Smooth muscle cell (in vitro differentiated cells): ENCODE data around the gene DNAJC7. TPM values are rescaled to one million over a fixed set of nuclear protein-coding genes. Genes with fewer than 3 reads are reported as not detected.
A peak's percentile ranks its signal among the peaks of the same experiment; 100 is the strongest.

Experiments
- DNase-seq: peaks from one replicate; lab custom pipeline; 2025; ENCODE audit not compliant: unreplicated experiment; lab: John Stamatoyannopoulos, UW
- H2AFZ ChIP-seq: fragments of 200-600 bp; sonication (generic); 2 replicates; pipeline ENCODE4 v1.6.0; 2016; ENCODE audit warnings: antibody characterized with exemption, low read depth, mild to moderate bottlenecking
- H3F3A ChIP-seq: fragments of 200-600 bp; sonication (generic); 2 replicates; pipeline ENCODE4 v1.6.0; 2017; ENCODE audit warnings: antibody characterized with exemption, low read depth
- H3K27ac ChIP-seq: fragments of 200-600 bp; sonication (generic); 2 replicates; pipeline ENCODE4 v1.5.1; 2016; ENCODE audit warnings: low read depth, mild to moderate bottlenecking
- H3K27me3 ChIP-seq: fragments of 200-600 bp; sonication (generic); 2 replicates; pipeline ENCODE4 v1.6.1; 2016; ENCODE audit warnings: low read depth, mild to moderate bottlenecking
- H3K36me3 ChIP-seq: fragments of 200-600 bp; sonication (generic); 2 replicates; pipeline ENCODE4 v1.5.1; 2016; ENCODE audit warnings: low read depth
- H3K4me1 ChIP-seq: fragments of 200-600 bp; sonication (generic); 2 replicates; pipeline ENCODE4 v1.5.1; 2016; ENCODE audit warnings: low read depth
- H3K4me2 ChIP-seq: fragments of 200-600 bp; sonication (generic); 2 replicates; pipeline ENCODE4 v1.6.0; 2016; ENCODE audit warnings: mild to moderate bottlenecking
- H3K4me3 ChIP-seq: fragments of 200-600 bp; sonication (generic); 2 replicates; pipeline ENCODE4 v1.5.1; 2016; ENCODE audit warnings: mild to moderate bottlenecking
- H3K79me2 ChIP-seq: fragments of 200-600 bp; sonication (generic); 2 replicates; pipeline ENCODE4 v1.6.0; 2016; ENCODE audit warnings: low read depth, mild to moderate bottlenecking
- H3K9ac ChIP-seq: fragments of 200-600 bp; sonication (generic); 2 replicates; pipeline ENCODE4 v1.6.0; 2016; ENCODE audit warnings: low read depth
- H3K9me3 ChIP-seq: fragments of 200-600 bp; sonication (generic); replicated peaks from 2 replicates; pipeline ENCODE4 v1.5.1; 2016; ENCODE audit warnings: low read depth
- H4K20me1 ChIP-seq: fragments of 200-600 bp; sonication (generic); 2 replicates; pipeline ENCODE4 v1.6.0; 2016; ENCODE audit warnings: low read depth
- WGBS: methylation state at CpG from one replicate; pipeline ENCODE4 v1.1.7; 2016; ENCODE audit warnings: low lambda C conversion rate; 5-methylcytosine and 5-hydroxymethylcytosine counted together
- polyA plus RNA-seq: library from polyadenylated mRNA; unstranded; fragments of >200 nt; fragmentation: Nextera tagmentation; extraction: Ambion mirVana; gene quantifications from 2 replicates; pipeline ENCODE4 v1.2.1, GENCODE V29; 2016
- total RNA-seq: library from RNA; depleted of rRNA; stranded (reverse); fragments of >200 nt; gene quantifications from 2 replicates; pipeline ENCODE4 v1.2.3, GENCODE V29; 2014
- TF ChIP-seq, protein P1 (sequence below): fragments of 200-600 bp; sonication (generic); IDR thresholded peaks from 2 replicates; pipeline ENCODE4 v1.5.1; 2017; ENCODE audit warnings: borderline replicate concordance, mild to moderate bottlenecking, antibody characterized with exemption; ENCODE audit not compliant: insufficient read depth, poor library complexity, severe bottlenecking

The DNAJC7 gene
- total and polyA plus RNA-seq, 2 experiments from 2014 or later: 44.5 to 44.7 TPM

DNA sequence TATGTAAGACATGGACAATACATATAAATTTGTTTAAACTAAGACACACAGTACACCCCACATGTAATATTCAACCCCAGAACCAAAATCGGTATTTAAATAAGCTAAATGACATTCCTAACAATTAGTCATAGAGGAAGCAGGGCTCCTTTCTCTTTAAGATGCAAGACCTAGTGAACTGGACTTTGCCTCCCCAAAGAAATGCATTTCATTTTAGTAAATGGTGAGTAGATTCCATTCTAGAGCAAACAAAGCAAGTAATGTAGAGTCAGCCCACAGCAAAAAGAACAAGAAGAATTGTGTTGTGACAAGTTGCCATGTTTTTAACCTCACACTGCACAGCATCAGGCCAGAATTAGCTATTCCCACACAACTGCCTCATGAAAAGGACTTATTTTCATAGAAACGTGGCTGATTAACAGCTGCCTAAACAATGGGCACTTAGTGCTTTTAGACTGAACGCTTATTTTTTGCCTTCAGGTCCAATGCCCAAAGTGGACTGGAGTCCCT is 14.4 kb downstream of the DNAJC7 start:
- no peaks in the 10 kb centered on the region for H3K9me3 ChIP-seq
- DNase-seq: no peak
- H3K27ac ChIP-seq: no peak overlapping the region
- WGBS: 92% methylated on average over 3 of the region's 3 CpGs
- TF ChIP-seq, protein P1, sequence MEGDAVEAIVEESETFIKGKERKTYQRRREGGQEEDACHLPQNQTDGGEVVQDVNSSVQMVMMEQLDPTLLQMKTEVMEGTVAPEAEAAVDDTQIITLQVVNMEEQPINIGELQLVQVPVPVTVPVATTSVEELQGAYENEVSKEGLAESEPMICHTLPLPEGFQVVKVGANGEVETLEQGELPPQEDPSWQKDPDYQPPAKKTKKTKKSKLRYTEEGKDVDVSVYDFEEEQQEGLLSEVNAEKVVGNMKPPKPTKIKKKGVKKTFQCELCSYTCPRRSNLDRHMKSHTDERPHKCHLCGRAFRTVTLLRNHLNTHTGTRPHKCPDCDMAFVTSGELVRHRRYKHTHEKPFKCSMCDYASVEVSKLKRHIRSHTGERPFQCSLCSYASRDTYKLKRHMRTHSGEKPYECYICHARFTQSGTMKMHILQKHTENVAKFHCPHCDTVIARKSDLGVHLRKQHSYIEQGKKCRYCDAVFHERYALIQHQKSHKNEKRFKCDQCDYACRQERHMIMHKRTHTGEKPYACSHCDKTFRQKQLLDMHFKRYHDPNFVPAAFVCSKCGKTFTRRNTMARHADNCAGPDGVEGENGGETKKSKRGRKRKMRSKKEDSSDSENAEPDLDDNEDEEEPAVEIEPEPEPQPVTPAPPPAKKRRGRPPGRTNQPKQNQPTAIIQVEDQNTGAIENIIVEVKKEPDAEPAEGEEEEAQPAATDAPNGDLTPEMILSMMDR: no peak
- no peaks in the 10 kb centered on the region for H3K4me1 ChIP-seq
- H2AFZ ChIP-seq: no peak overlapping the region
- peaks cover 6% of the 10 kb centered on the region for H3F3A ChIP-seq
- H3K79me2 ChIP-seq: peaks cover 76% of the 10 kb centered on the region
- no peak overlapping the region for H3K9ac ChIP-seq
- H4K20me1 ChIP-seq: peaks cover 96% of the 10 kb centered on the region
- H3K27me3 ChIP-seq: no peaks in the 10 kb centered on the region
- H3K4me2 ChIP-seq: no peak overlapping the region
- H3K4me3 ChIP-seq: peak overlapping the region; percentile 8
- peaks cover 6% of the 10 kb centered on the region for H3K36me3 ChIP-seq

DNA sequence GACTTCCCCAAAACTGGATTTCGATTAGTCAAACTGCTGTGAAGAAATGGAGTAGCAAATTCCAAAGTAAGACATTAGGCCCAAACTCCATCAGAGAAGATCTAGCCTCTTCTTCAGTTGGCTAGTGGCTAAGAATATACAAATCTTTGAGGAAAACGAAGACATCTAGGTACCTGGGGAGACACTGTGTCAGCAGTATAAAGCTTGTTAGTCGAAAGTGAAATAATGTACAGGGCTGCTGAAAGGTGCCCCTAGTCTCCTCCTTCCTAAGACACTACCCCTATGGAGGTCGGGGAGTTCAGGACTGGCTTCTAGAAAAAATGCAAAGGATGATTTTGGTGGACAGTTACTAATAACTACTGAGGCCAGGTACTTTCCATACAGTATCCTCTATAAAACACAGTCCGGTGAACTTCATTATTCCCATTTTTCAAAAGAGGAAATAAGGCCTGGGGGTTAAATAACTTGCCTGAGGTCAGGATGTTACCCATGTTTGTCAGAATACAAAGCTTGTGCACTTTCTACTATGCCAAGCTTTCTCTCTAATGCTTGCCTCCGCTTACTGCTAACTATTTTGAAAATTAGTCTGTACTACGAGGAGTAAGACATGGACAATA is 15.0 kb downstream of the DNAJC7 start:
- Histone ChIP-seq H3F3A (peaks cover 6% of the 10 kb centered on the region), H3K4me2 (no peak overlapping the region), H3K4me1 (no peaks in the 10 kb centered on the region), H4K20me1 (peaks cover 95% of the 10 kb centered on the region), H3K79me2 (peaks cover 70% of the 10 kb centered on the region), H2AFZ (no peak overlapping the region), H3K4me3 (no peak overlapping the region), H3K27me3 (no peaks in the 10 kb centered on the region), H3K36me3 (peaks cover 6% of the 10 kb centered on the region), H3K9ac (no peak overlapping the region), H3K27ac (no peak overlapping the region), H3K9me3 (no peaks in the 10 kb centered on the region)
- 95% methylated on average over 7 of the region's 7 CpGs for WGBS
- TF ChIP-seq, protein P1: no peak
- no peak for DNase-seq

DNA sequence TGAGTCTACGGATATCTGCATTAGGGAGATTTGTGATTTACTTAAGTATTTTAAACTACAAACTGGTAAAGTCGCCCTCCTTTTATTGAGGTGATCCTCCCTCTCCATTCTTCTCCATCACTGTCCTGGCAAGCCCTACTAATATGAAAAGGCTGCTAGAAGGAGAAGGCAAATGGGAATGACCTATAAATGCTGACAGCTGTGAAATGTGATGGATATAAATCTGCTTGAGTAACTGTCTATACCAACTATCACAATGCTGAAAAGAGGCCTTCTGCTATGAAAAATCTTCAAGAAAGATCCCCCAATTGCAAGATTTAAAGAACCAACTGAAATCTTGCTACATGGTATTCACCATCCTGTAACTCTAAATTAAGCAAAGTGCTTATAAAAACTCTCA is 15.5 kb downstream of the DNAJC7 start:
- peaks cover 6% of the 10 kb centered on the region for H3K36me3 ChIP-seq

More for the DNA sequence above, 15.5 kb downstream of the DNAJC7 start:
- H3K4me1 ChIP-seq: no peaks in the 10 kb centered on the region
- no peak overlapping the region for H3K9ac ChIP-seq
- DNase-seq: no peak
- TF ChIP-seq, protein P1: no peak
- 100% methylated on average over 2 of the region's 2 CpGs for WGBS
- H3F3A ChIP-seq: peaks cover 6% of the 10 kb centered on the region
- no peaks in the 10 kb centered on the region for H3K27me3 ChIP-seq
- no peak overlapping the region for H2AFZ ChIP-seq
- no peaks in the 10 kb centered on the region for H3K9me3 ChIP-seq
- H3K79me2 ChIP-seq: peaks cover 65% of the 10 kb centered on the region
- no peak overlapping the region for H3K4me3 ChIP-seq
- no peak overlapping the region for H3K27ac ChIP-seq
- H4K20me1 ChIP-seq: peaks cover 95% of the 10 kb centered on the region
- H3K4me2 ChIP-seq: no peak overlapping the region
